HepG2 (cell line): ENCODE results near the gene FBXW8. TPM values are rescaled to one million over a fixed set of nuclear protein-coding genes. Genes with fewer than 3 reads are reported as not detected.
A peak's percentile ranks its signal among the peaks of the same experiment; 100 is the strongest.

Experiments used
- CBX2 ChIP-seq, 2 experiments: fragments of 200-600 bp in 1 of 2; sonication (generic); formaldehyde crosslinking in 1 of 2; IDR thresholded peaks; 2 replicates each; pipeline versions ENCODE4 v1.7.0 to v1.8.1; 2018 to 2022; ENCODE audit warnings: low read depth in 2 of 2, low read length in 1 of 2, mild to moderate bottlenecking in 1 of 2, missing genetic modification reagents in 1 of 2
- CREM ChIP-seq, 2 experiments: sonication (generic) in 1 of 2; formaldehyde crosslinking in 1 of 2; IDR thresholded peaks; 2 replicates each; pipeline versions ENCODE4 v1.4.0 to v1.6.1; 2016 to 2020; ENCODE audit warnings: antibody characterized with exemption in 1 of 2, mild to moderate bottlenecking in 1 of 2, missing genetic modification reagents in 1 of 2
- KMT2B ChIP-seq: IDR thresholded peaks from 2 replicates; pipeline ENCODE4 v1.6.1; 2016; ENCODE audit warnings: missing genetic modification reagents, missing compliant biosample characterization
- MBD4 ChIP-seq: IDR thresholded peaks from 2 replicates; pipeline ENCODE4 v1.6.1; 2012; ENCODE audit warnings: low read length, inconsistent platforms, borderline replicate concordance
- MIXL1 ChIP-seq: IDR thresholded peaks from 2 replicates; pipeline ENCODE4 v1.6.1; 2016
- NCOA2 ChIP-seq: sonication (generic); formaldehyde crosslinking; IDR thresholded peaks from 2 replicates; pipeline ENCODE4 v1.8.0; 2022; ENCODE audit warnings: inconsistent platforms
- NR2C2 ChIP-seq: sonication (generic); formaldehyde crosslinking; IDR thresholded peaks from 2 replicates; pipeline ENCODE4 v1.4.0; 2020; ENCODE audit warnings: missing genetic modification reagents, mild to moderate bottlenecking, moderate library complexity, borderline replicate concordance
- RFXANK ChIP-seq: IDR thresholded peaks from 2 replicates; pipeline ENCODE4 v1.6.1; 2016
- SNAI1 ChIP-seq: sonication (generic); formaldehyde crosslinking; IDR thresholded peaks from 2 replicates; pipeline ENCODE4 v1.5.0; 2020; ENCODE audit warnings: mild to moderate bottlenecking, missing genetic modification reagents, borderline replicate concordance
- SOX6 ChIP-seq, 2 experiments: fragments of 450-650 bp in 1 of 2; sonication (generic) in 1 of 2; formaldehyde crosslinking in 1 of 2; IDR thresholded peaks; 2 replicates each; pipeline versions ENCODE4 v1.4.0 to v1.6.1; 2017 to 2020; ENCODE audit warnings: antibody characterized with exemption in 1 of 2, mild to moderate bottlenecking in 1 of 2, missing genetic modification reagents in 1 of 2
- TBP ChIP-seq: sonication (generic); formaldehyde crosslinking; IDR thresholded peaks from 2 replicates; pipeline ENCODE4 v1.5.0; 2020; ENCODE audit warnings: missing genetic modification reagents
- THYN1 ChIP-seq: sonication (generic); formaldehyde crosslinking; IDR thresholded peaks from 2 replicates; pipeline ENCODE4 v1.8.1; 2023; ENCODE audit warnings: low read depth, mild to moderate bottlenecking, moderate library complexity, missing genetic modification reagents, borderline replicate concordance
- ZNF274 ChIP-seq: sonication (generic); formaldehyde crosslinking; IDR thresholded peaks from 2 replicates; pipeline ENCODE4 v1.5.1; 2020; ENCODE audit warnings: mild to moderate bottlenecking, missing genetic modification reagents
- ZNF446 ChIP-seq: sonication (generic); formaldehyde crosslinking; IDR thresholded peaks from 2 replicates; pipeline ENCODE4 v1.5.0; 2020; ENCODE audit warnings: mild to moderate bottlenecking, missing genetic modification reagents
- ZNF530 ChIP-seq: sonication (generic); formaldehyde crosslinking; IDR thresholded peaks from 2 replicates; pipeline ENCODE4 v1.5.0; 2020; ENCODE audit warnings: low read depth, mild to moderate bottlenecking, missing genetic modification reagents
- ZSCAN21 ChIP-seq: sonication (generic); formaldehyde crosslinking; IDR thresholded peaks from 2 replicates; pipeline ENCODE4 v1.8.0; 2022; ENCODE audit warnings: mild to moderate bottlenecking, missing genetic modification reagents, moderate library complexity, borderline replicate concordance
- polyA plus RNA-seq, 8 experiments: library from polyadenylated mRNA; depleted of rRNA in 3 of 8; stranded (reverse) in 7 of 8; unstranded in 1 of 8; fragments of >200 nt; fragmentation: Illumina TruSeq in 4 of 8; extraction: Trizol in 4 of 8; gene quantifications; 2 replicates each; pipeline versions ENCODE4 v1.2.1 to v1.2.3, GENCODE V29; 2011 to 2016; ENCODE audit warnings: low read depth in 4 of 8, missing spikeins in 1 of 8, mixed read lengths in 1 of 8; ENCODE audit not compliant: insufficient read depth in 1 of 8
- total RNA-seq, 5 experiments: library from RNA; depleted of rRNA; stranded (reverse); fragments of >200 nt; fragmentation: Illumina TruSeq; extraction: Trizol; gene quantifications; 2 replicates each; pipeline ENCODE4 v1.2.3, GENCODE V29; 2016; ENCODE audit warnings: low read depth in 1 of 5
- TF ChIP-seq, protein P1 (sequence below): sonication (generic); formaldehyde crosslinking; IDR thresholded peaks from 2 replicates; pipeline ENCODE4 v1.8.0; 2022; ENCODE audit warnings: missing genetic modification reagents, mild to moderate bottlenecking, borderline replicate concordance
- TF ChIP-seq, protein P2 (sequence below): sonication (generic); formaldehyde crosslinking; conservative IDR thresholded peaks from 2 replicates; pipeline ENCODE4 v1.5.0; 2020; ENCODE audit warnings: missing genetic modification reagents
- TF ChIP-seq, protein P3 (sequence below): sonication (generic); formaldehyde crosslinking; IDR thresholded peaks from 2 replicates; pipeline ENCODE4 v1.5.0; 2020; ENCODE audit warnings: missing genetic modification reagents, mild to moderate bottlenecking, borderline replicate concordance
- TF ChIP-seq, protein P4 (sequence below): sonication (generic); formaldehyde crosslinking; IDR thresholded peaks from 2 replicates; pipeline ENCODE4 v1.4.0; 2020; ENCODE audit warnings: mild to moderate bottlenecking, missing genetic modification reagents, borderline replicate concordance

The FBXW8 gene
- total and polyA plus RNA-seq, 2 of the 13 experiments (the other 11 are each of a cell fraction or from before 2014, with no cell fraction given), result 5.1 to 5.9 TPM

DNA sequence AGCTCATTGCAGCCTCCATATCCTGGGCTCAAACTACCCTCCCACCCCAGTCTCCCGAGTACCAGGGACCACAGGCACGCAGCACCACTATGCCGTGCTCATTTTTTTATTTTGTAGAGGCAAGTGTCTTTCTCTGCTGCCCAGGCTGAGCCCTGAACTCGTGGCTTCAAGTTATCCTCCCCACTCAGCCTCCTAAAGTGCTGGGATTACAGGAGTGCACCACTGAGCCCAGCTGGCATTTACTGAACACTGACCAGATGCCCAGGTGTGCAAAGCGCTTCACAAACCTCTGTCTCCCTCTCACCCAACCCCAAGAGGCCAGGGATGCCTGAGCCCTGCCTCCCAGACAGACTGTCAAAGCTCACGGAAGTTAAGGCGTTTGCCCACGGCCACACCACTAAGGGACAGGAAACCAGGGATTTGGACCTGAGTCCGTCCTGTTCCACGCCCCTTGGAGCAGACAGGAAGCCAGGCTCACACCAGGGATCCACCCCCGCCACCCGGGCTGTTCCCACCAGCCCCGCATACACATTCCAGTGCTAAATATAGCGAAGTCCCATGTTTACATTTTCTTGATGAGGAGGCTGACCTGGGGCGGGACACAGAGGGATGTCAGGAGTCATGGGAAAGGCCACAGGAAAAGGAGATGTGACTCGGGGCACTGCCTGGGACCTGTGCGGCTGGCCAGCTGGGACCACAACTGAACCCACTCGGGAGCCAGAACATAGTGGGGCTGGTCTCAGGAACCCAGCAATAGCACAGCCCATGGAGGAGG is 137.2 kb downstream of the FBXW8 start (continued):
- TF ChIP-seq, protein P1, sequence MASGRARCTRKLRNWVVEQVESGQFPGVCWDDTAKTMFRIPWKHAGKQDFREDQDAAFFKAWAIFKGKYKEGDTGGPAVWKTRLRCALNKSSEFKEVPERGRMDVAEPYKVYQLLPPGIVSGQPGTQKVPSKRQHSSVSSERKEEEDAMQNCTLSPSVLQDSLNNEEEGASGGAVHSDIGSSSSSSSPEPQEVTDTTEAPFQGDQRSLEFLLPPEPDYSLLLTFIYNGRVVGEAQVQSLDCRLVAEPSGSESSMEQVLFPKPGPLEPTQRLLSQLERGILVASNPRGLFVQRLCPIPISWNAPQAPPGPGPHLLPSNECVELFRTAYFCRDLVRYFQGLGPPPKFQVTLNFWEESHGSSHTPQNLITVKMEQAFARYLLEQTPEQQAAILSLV (CRISPR knock-in tag), result no peak
- no peak for TF ChIP-seq SNAI1 (CRISPR knock-in tag)
- no peak for TF ChIP-seq CBX2 (IDR thresholded peaks at IDR 0.05; ENCODE audit: low read depth, low read length)
- TF ChIP-seq CBX2 (CRISPR knock-in tag; IDR thresholded peaks at IDR 0.05; ENCODE audit: low read depth), result no peak
- TF ChIP-seq, protein P2, sequence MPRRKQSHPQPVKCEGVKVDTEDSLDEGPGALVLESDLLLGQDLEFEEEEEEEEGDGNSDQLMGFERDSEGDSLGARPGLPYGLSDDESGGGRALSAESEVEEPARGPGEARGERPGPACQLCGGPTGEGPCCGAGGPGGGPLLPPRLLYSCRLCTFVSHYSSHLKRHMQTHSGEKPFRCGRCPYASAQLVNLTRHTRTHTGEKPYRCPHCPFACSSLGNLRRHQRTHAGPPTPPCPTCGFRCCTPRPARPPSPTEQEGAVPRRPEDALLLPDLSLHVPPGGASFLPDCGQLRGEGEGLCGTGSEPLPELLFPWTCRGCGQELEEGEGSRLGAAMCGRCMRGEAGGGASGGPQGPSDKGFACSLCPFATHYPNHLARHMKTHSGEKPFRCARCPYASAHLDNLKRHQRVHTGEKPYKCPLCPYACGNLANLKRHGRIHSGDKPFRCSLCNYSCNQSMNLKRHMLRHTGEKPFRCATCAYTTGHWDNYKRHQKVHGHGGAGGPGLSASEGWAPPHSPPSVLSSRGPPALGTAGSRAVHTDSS, result no peak
- peak; percentile 90; the same call in 1 of the 2 replicates for TF ChIP-seq MIXL1 (CRISPR knock-in tag)
- TF ChIP-seq RFXANK (CRISPR knock-in tag), result no peak
- no peak for TF ChIP-seq MBD4
- 0 out of 2 replicates have a peak, but pooled peaks have one; percentile 25 for TF ChIP-seq KMT2B (CRISPR knock-in tag)
- no peak for TF ChIP-seq ZNF530 (CRISPR knock-in tag)
- TF ChIP-seq ZNF446, result no peak
- TF ChIP-seq SOX6 (IDR thresholded peaks at IDR 0.05), result no peak
- peak; percentile 77 for TF ChIP-seq SOX6 (CRISPR knock-in tag; IDR thresholded peaks at IDR 0.05)
- TF ChIP-seq NR2C2, result peak; percentile 73
- TF ChIP-seq, protein P3, sequence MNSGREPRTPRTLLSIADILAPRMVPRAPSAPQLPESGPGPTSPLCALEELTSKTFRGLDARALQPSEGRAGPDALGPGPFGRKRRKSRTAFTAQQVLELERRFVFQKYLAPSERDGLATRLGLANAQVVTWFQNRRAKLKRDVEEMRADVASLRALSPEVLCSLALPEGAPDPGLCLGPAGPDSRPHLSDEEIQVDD (CRISPR knock-in tag), result no peak
- TF ChIP-seq ZNF274 (CRISPR knock-in tag), result no peak
- TF ChIP-seq ZSCAN21 (CRISPR knock-in tag), result peak; percentile 49; the same call in 1 of the 2 replicates
- TF ChIP-seq, protein P4, sequence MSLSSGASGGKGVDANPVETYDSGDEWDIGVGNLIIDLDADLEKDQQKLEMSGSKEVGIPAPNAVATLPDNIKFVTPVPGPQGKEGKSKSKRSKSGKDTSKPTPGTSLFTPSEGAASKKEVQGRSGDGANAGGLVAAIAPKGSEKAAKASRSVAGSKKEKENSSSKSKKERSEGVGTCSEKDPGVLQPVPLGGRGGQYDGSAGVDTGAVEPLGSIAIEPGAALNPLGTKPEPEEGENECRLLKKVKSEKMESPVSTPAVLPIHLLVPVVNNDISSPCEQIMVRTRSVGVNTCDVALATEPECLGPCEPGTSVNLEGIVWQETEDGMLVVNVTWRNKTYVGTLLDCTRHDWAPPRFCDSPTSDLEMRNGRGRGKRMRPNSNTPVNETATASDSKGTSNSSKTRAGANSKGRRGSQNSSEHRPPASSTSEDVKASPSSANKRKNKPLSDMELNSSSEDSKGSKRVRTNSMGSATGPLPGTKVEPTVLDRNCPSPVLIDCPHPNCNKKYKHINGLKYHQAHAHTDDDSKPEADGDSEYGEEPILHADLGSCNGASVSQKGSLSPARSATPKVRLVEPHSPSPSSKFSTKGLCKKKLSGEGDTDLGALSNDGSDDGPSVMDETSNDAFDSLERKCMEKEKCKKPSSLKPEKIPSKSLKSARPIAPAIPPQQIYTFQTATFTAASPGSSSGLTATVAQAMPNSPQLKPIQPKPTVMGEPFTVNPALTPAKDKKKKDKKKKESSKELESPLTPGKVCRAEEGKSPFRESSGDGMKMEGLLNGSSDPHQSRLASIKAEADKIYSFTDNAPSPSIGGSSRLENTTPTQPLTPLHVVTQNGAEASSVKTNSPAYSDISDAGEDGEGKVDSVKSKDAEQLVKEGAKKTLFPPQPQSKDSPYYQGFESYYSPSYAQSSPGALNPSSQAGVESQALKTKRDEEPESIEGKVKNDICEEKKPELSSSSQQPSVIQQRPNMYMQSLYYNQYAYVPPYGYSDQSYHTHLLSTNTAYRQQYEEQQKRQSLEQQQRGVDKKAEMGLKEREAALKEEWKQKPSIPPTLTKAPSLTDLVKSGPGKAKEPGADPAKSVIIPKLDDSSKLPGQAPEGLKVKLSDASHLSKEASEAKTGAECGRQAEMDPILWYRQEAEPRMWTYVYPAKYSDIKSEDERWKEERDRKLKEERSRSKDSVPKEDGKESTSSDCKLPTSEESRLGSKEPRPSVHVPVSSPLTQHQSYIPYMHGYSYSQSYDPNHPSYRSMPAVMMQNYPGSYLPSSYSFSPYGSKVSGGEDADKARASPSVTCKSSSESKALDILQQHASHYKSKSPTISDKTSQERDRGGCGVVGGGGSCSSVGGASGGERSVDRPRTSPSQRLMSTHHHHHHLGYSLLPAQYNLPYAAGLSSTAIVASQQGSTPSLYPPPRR (CRISPR knock-in tag), result peak; percentile 94
- peak; percentile 85 for TF ChIP-seq NCOA2
- peak; percentile 71; the same call in 1 of the 2 replicates for TF ChIP-seq CREM (IDR thresholded peaks at IDR 0.05)
- no peak for TF ChIP-seq CREM (CRISPR knock-in tag; IDR thresholded peaks at IDR 0.05)
- TF ChIP-seq THYN1 (CRISPR knock-in tag), result no peak
- no peak for TF ChIP-seq TBP (CRISPR knock-in tag)
